Smooth muscle cell (in vitro differentiated cells): ENCODE results near the gene FRMD4B. TPM values are rescaled to one million over a fixed set of nuclear protein-coding genes. Genes with fewer than 3 reads are reported as not detected.

Experiments
- DNase-seq: peaks from one replicate; lab custom pipeline; 2025; ENCODE audit not compliant: unreplicated experiment; lab: John Stamatoyannopoulos, UW
- H2AFZ ChIP-seq: fragments of 200-600 bp; sonication (generic); 2 replicates; pipeline ENCODE4 v1.6.0; 2016; ENCODE audit warnings: antibody characterized with exemption, low read depth, mild to moderate bottlenecking
- H3F3A ChIP-seq: fragments of 200-600 bp; sonication (generic); 2 replicates; pipeline ENCODE4 v1.6.0; 2017; ENCODE audit warnings: antibody characterized with exemption, low read depth
- H3K27ac ChIP-seq: fragments of 200-600 bp; sonication (generic); 2 replicates; pipeline ENCODE4 v1.5.1; 2016; ENCODE audit warnings: low read depth, mild to moderate bottlenecking
- H3K27me3 ChIP-seq: fragments of 200-600 bp; sonication (generic); 2 replicates; pipeline ENCODE4 v1.6.1; 2016; ENCODE audit warnings: low read depth, mild to moderate bottlenecking
- H3K36me3 ChIP-seq: fragments of 200-600 bp; sonication (generic); 2 replicates; pipeline ENCODE4 v1.5.1; 2016; ENCODE audit warnings: low read depth
- H3K4me1 ChIP-seq: fragments of 200-600 bp; sonication (generic); 2 replicates; pipeline ENCODE4 v1.5.1; 2016; ENCODE audit warnings: low read depth
- H3K4me2 ChIP-seq: fragments of 200-600 bp; sonication (generic); 2 replicates; pipeline ENCODE4 v1.6.0; 2016; ENCODE audit warnings: mild to moderate bottlenecking
- H3K4me3 ChIP-seq: fragments of 200-600 bp; sonication (generic); 2 replicates; pipeline ENCODE4 v1.5.1; 2016; ENCODE audit warnings: mild to moderate bottlenecking
- H3K79me2 ChIP-seq: fragments of 200-600 bp; sonication (generic); 2 replicates; pipeline ENCODE4 v1.6.0; 2016; ENCODE audit warnings: low read depth, mild to moderate bottlenecking
- H3K9ac ChIP-seq: fragments of 200-600 bp; sonication (generic); 2 replicates; pipeline ENCODE4 v1.6.0; 2016; ENCODE audit warnings: low read depth
- H3K9me3 ChIP-seq: fragments of 200-600 bp; sonication (generic); replicated peaks from 2 replicates; pipeline ENCODE4 v1.5.1; 2016; ENCODE audit warnings: low read depth
- H4K20me1 ChIP-seq: fragments of 200-600 bp; sonication (generic); 2 replicates; pipeline ENCODE4 v1.6.0; 2016; ENCODE audit warnings: low read depth
- WGBS: methylation state at CpG from one replicate; pipeline ENCODE4 v1.1.7; 2016; ENCODE audit warnings: low lambda C conversion rate; 5-methylcytosine and 5-hydroxymethylcytosine counted together
- polyA plus RNA-seq: library from polyadenylated mRNA; unstranded; fragments of >200 nt; fragmentation: Nextera tagmentation; extraction: Ambion mirVana; gene quantifications from 2 replicates; pipeline ENCODE4 v1.2.1, GENCODE V29; 2016
- total RNA-seq: library from RNA; depleted of rRNA; stranded (reverse); fragments of >200 nt; gene quantifications from 2 replicates; pipeline ENCODE4 v1.2.3, GENCODE V29; 2014
- TF ChIP-seq, protein P1 (sequence below): fragments of 200-600 bp; sonication (generic); IDR thresholded peaks from 2 replicates; pipeline ENCODE4 v1.5.1; 2017; ENCODE audit warnings: borderline replicate concordance, mild to moderate bottlenecking, antibody characterized with exemption; ENCODE audit not compliant: insufficient read depth, poor library complexity, severe bottlenecking

Gene FRMD4B
- total and polyA plus RNA-seq, 2 experiments from 2014 or later: 3.7 to 24.3 TPM

DNA sequence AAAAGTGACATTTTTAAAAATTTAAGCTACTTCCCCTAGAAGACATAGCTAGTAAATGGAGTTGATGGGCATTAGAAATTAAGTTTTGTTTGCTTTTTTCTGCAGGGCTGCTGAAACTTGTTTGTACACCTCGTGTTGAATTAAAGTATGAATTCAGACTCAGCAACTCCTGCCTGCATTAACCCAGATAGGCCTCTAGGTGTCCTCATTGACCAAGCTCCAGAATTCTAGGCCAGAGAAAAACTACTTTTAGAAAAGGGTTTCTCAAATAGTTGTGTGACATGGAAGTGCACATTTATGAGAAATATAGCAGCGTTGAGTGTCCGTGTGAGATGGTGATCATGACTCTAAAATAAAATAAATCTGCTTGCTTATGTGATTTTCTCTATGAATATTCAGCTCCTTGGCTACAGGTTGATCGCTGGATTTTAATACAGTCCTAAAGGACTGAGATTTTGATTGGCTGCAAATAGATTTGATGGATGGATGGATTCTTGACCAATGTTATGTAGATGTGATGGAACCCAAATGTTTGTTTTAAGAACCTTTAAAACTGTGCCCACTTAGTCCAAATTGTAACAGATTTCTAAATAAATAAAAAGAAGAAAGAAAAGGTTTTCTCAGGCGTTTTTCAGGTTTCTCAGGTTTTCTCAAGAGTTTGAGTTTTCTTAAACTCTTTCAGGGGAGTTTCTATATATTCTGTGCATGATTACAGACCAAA lies 224.1 kb downstream of the FRMD4B start:
- Histone ChIP-seq H3K79me2 (no peaks in the 10 kb centered on the region), H3K4me1 (no peaks in the 10 kb centered on the region), H3K9ac (no peak overlapping the region), H3K36me3 (no peaks in the 10 kb centered on the region), H2AFZ (no peak overlapping the region), H3K9me3 (no peaks in the 10 kb centered on the region), H3K4me3 (no peak overlapping the region), H3K4me2 (no peak overlapping the region), H3K27ac (no peak overlapping the region), H4K20me1 (no peaks in the 10 kb centered on the region), H3F3A (no peaks in the 10 kb centered on the region), H3K27me3 (no peaks in the 10 kb centered on the region)
- no peak for DNase-seq
- TF ChIP-seq, protein P1, sequence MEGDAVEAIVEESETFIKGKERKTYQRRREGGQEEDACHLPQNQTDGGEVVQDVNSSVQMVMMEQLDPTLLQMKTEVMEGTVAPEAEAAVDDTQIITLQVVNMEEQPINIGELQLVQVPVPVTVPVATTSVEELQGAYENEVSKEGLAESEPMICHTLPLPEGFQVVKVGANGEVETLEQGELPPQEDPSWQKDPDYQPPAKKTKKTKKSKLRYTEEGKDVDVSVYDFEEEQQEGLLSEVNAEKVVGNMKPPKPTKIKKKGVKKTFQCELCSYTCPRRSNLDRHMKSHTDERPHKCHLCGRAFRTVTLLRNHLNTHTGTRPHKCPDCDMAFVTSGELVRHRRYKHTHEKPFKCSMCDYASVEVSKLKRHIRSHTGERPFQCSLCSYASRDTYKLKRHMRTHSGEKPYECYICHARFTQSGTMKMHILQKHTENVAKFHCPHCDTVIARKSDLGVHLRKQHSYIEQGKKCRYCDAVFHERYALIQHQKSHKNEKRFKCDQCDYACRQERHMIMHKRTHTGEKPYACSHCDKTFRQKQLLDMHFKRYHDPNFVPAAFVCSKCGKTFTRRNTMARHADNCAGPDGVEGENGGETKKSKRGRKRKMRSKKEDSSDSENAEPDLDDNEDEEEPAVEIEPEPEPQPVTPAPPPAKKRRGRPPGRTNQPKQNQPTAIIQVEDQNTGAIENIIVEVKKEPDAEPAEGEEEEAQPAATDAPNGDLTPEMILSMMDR: peak; percentile 98
- 40% methylated on average over 5 of the region's 5 CpGs for WGBS

DNA sequence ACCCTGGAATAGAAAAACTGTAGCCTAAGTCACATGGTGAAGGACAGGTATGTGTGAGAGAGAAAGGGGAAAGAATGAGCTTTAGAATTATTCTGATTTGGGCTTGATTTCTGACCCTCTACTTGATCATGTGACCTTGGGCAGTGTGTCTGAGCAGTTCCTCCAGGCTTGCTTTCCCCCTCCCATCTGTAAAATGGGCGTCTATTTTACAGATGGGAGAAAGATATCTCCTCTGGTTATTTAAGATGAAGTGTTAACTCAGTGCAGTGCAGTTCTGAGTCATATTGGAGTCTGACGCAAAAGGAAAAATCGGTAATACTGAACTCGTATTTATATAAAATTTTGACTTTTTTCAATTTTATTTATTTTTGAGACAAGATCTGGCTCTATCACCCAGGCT lies 225.4 kb downstream of the FRMD4B start:
- H3K9ac ChIP-seq: no peak overlapping the region
- TF ChIP-seq, protein P1: no peak
- H3F3A ChIP-seq: no peaks in the 10 kb centered on the region
- H3K27ac ChIP-seq: no peak overlapping the region
- no peak overlapping the region for H3K4me2 ChIP-seq
- DNase-seq: no peak
- no peak overlapping the region for H3K4me3 ChIP-seq
- WGBS: 95% methylated on average over 4 of the region's 4 CpGs
- peaks cover 3% of the 10 kb centered on the region for H3K27me3 ChIP-seq
- H3K4me1 ChIP-seq: no peaks in the 10 kb centered on the region
- no peaks in the 10 kb centered on the region for H3K79me2 ChIP-seq
- no peaks in the 10 kb centered on the region for H3K9me3 ChIP-seq
- H4K20me1 ChIP-seq: no peaks in the 10 kb centered on the region
- no peaks in the 10 kb centered on the region for H3K36me3 ChIP-seq
- H2AFZ ChIP-seq: no peak overlapping the region

DNA sequence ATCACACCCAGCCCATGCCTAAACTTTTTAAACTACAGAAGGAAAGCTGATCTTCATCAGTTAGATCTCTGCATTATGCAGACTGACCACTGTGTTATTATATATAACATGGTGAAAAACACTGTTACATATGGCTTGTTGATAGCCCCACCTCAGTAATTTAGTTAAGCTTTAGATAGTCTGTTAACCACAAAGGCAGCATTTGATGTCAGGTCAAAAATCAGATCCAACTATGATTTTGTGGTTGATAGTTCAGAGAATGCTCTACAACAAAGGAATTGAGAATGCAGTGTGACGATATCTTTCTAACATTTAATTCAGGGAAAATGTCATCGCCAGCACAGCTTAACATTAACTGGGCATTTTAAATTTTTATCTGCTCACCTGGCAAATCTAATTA lies 225.8 kb downstream of the FRMD4B start:
- Histone ChIP-seq H3K36me3 (no peaks in the 10 kb centered on the region), H3K27ac (no peak overlapping the region), H3K4me1 (no peaks in the 10 kb centered on the region), H3K4me2 (no peak overlapping the region), H4K20me1 (no peaks in the 10 kb centered on the region), H3F3A (no peaks in the 10 kb centered on the region), H3K9ac (no peak overlapping the region), H2AFZ (no peak overlapping the region), H3K4me3 (no peak overlapping the region), H3K79me2 (no peaks in the 10 kb centered on the region), H3K9me3 (no peaks in the 10 kb centered on the region), H3K27me3 (peaks cover 3% of the 10 kb centered on the region)
- WGBS: 86% methylated on average over 2 of the region's 2 CpGs
- no peak for DNase-seq
- TF ChIP-seq, protein P1: no peak

DNA sequence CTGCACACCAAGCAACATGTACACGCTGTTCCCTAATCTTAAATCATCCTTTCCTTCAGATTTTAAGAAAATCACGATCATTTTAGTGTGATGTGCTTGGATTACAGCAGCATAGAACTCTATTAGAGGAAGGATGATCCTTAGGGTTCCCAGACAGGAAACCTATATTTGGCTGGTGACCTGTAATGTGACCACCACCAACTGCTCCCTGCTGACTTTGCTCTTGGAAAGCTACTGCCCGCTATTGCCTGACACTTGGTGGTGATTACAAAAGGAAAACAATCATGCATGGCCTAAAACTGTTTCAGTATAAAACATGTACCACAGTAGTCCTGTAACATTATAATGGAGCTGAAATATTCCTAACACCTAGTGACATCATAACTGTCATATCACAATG lies 236.3 kb downstream of the FRMD4B start:
- H4K20me1 ChIP-seq: no peaks in the 10 kb centered on the region
- WGBS: 89% methylated on average over 3 of the region's 3 CpGs

More for the DNA sequence above, 236.3 kb downstream of the FRMD4B start:
- TF ChIP-seq, protein P1: no peak
- no peaks in the 10 kb centered on the region for H3K9me3 ChIP-seq
- DNase-seq: no peak
- H3K27me3 ChIP-seq: peaks cover 27% of the 10 kb centered on the region
- no peak overlapping the region for H3K4me3 ChIP-seq
- H3F3A ChIP-seq: no peaks in the 10 kb centered on the region
- H3K4me1 ChIP-seq: peaks cover 2% of the 10 kb centered on the region
- H3K79me2 ChIP-seq: no peaks in the 10 kb centered on the region
- H3K27ac ChIP-seq: no peak overlapping the region
- H2AFZ ChIP-seq: no peak overlapping the region
- no peaks in the 10 kb centered on the region for H3K36me3 ChIP-seq
- no peak overlapping the region for H3K4me2 ChIP-seq
- H3K9ac ChIP-seq: no peak overlapping the region
